Measurements from ENCODE around the gene CARHSP1. TPM values are rescaled to one million over a fixed set of nuclear protein-coding genes. Genes with fewer than 3 reads are reported as not detected.

Gene CARHSP1
- polyA plus RNA-seq, 1 of the 3 experiments (the other 2 are of a cell fraction): 93.6 TPM

DNA sequence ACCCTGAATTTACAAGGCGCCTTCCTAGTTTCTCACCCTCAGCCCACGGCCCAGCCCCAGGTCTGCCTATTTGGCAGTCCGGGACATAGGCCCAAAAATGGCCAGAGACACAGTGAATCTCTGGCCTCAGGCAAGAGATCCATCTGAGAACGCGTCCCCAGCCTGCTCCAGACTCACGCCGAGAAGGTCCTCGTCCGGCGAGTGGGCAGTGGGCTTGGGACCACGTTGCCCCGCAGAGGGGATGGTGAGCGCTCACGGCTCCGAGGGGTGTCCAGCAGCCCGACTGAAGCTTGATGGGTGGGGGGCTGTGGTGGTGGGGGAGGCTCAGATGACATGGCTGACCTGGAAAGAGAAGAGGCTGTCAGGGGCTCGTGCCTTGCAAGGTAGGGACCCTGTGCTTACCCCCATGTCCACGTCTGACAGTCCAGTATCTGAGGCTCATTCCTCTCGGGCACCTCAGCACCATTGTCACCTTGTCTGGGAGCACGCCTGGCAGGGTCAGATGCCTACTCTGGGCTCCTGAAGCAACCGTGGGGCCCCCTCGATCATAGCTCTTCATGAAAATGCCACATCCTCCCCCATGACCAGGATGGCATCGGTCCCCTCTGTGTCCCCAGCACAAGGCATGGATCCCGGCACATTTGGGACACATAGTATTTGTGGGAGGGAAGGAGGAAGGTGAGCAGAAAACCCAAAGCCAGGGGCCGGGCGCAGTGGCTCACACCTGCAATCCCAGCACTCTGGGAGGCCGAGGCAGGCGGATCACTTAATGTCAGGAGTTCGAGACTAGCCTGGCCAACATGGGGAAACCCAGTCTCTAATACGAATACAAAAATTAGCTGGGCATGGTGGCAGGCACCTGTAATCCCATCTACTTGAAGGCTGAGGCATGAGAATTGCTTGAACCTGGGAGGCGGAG is 9.6 kb downstream of the CARHSP1 start:
- DNase-seq: no peak
- 96% methylated on average over 22 of the region's 31 CpGs for WGBS (ENCODE audit: low lambda C conversion rate)
- no peaks in the 10 kb centered on the region for H3K9me3 ChIP-seq
- POLR2A ChIA-PET: no interaction called here
- H3K9ac ChIP-seq: no peak overlapping the region
- H3K9me2 ChIP-seq: no peaks in the 10 kb centered on the region
- no peaks in the 10 kb centered on the region for H3K27me3 ChIP-seq (ENCODE audit: insufficient read depth)
- peaks cover 7 to 11% of the 10 kb centered on the region in 2 experiments; a peak in 1 of 4 replicates for H3K4me1 ChIP-seq (ENCODE audit: control insufficient read depth in 1 of 2, insufficient read depth in 2 of 2, low read depth in 1 of 2, low read length in 1 of 2)
- peaks cover 51% of the 10 kb centered on the region for H4K20me1 ChIP-seq (ENCODE audit: insufficient read depth)
- no peak overlapping the region for H3K4me3 ChIP-seq (ENCODE audit: low read depth in 2 of 2, low read length in 1 of 2)
- H2AFZ ChIP-seq (ENCODE audit: low read depth): no peak overlapping the region
- H3F3A ChIP-seq (replicated peaks; ENCODE audit: insufficient read depth): peaks cover 5% of the 10 kb centered on the region
- H3K4me2 ChIP-seq: no peak overlapping the region
- H3K36me3 ChIP-seq (replicated peaks in 1 of 2; ENCODE audit: control insufficient read depth in 1 of 2, insufficient read depth in 2 of 2, low read length in 1 of 2): peaks cover 8 to 23% of the 10 kb centered on the region in 2 experiments
- CTCF ChIA-PET: interaction anchor here (1.4 to 1.6 kb wide), 3 partner anchors 12 to 149 kb away, joined by 3 to 7 read pairs (median 4); no protein-coding TSS in a partner anchor
- no peak overlapping the region for H3K27ac ChIP-seq (ENCODE audit: low read depth in 2 of 2, low read length in 1 of 2)
- H3K79me2 ChIP-seq (ENCODE audit: insufficient read depth): peaks cover 61% of the 10 kb centered on the region
- TF ChIP-seq, protein P1, sequence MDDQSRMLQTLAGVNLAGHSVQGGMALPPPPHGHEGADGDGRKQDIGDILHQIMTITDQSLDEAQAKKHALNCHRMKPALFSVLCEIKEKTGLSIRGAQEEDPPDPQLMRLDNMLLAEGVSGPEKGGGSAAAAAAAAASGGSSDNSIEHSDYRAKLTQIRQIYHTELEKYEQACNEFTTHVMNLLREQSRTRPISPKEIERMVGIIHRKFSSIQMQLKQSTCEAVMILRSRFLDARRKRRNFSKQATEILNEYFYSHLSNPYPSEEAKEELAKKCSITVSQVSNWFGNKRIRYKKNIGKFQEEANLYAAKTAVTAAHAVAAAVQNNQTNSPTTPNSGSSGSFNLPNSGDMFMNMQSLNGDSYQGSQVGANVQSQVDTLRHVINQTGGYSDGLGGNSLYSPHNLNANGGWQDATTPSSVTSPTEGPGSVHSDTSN (IDR thresholded peaks at IDR 0.05): no peak
- TF ChIP-seq USF2 (IDR thresholded peaks at IDR 0.05; ENCODE audit: borderline replicate concordance, low read depth, low read length) (no peak), EZH2phosphoT487 (IDR thresholded peaks at IDR 0.05; ENCODE audit: borderline replicate concordance, low read depth) (no peak), EP300 (IDR thresholded peaks at IDR 0.05; ENCODE audit: borderline replicate concordance in 1 of 2, low read depth in 1 of 2, low read length in 1 of 2) (no peak), USF1 (IDR thresholded peaks at IDR 0.05; ENCODE audit: borderline replicate concordance, low read depth) (no peak), MXI1 (IDR thresholded peaks at IDR 0.05; ENCODE audit: low read depth, low read length) (no peak), RFX5 (IDR thresholded peaks at IDR 0.05; ENCODE audit: low read length) (no peak), FOXM1 (IDR thresholded peaks at IDR 0.05; ENCODE audit: low read depth) (no peak), RXRA (IDR thresholded peaks at IDR 0.05; ENCODE audit: borderline replicate concordance, low read depth) (no peak), TEAD4 (IDR thresholded peaks at IDR 0.05; ENCODE audit: borderline replicate concordance, insufficient read depth) (no peak), NFIC (IDR thresholded peaks at IDR 0.05; ENCODE audit: borderline replicate concordance) (no peak), FOXJ3 (CRISPR knock-in tag; IDR thresholded peaks at IDR 0.05) (no peak), NRF1 (IDR thresholded peaks at IDR 0.05; ENCODE audit: low read depth, low read length) (no peak)
- TF ChIP-seq, protein P2, sequence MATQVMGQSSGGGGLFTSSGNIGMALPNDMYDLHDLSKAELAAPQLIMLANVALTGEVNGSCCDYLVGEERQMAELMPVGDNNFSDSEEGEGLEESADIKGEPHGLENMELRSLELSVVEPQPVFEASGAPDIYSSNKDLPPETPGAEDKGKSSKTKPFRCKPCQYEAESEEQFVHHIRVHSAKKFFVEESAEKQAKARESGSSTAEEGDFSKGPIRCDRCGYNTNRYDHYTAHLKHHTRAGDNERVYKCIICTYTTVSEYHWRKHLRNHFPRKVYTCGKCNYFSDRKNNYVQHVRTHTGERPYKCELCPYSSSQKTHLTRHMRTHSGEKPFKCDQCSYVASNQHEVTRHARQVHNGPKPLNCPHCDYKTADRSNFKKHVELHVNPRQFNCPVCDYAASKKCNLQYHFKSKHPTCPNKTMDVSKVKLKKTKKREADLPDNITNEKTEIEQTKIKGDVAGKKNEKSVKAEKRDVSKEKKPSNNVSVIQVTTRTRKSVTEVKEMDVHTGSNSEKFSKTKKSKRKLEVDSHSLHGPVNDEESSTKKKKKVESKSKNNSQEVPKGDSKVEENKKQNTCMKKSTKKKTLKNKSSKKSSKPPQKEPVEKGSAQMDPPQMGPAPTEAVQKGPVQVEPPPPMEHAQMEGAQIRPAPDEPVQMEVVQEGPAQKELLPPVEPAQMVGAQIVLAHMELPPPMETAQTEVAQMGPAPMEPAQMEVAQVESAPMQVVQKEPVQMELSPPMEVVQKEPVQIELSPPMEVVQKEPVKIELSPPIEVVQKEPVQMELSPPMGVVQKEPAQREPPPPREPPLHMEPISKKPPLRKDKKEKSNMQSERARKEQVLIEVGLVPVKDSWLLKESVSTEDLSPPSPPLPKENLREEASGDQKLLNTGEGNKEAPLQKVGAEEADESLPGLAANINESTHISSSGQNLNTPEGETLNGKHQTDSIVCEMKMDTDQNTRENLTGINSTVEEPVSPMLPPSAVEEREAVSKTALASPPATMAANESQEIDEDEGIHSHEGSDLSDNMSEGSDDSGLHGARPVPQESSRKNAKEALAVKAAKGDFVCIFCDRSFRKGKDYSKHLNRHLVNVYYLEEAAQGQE (IDR thresholded peaks at IDR 0.05; ENCODE audit: low read depth, low read length): no peak
- TF ChIP-seq, protein P3, sequence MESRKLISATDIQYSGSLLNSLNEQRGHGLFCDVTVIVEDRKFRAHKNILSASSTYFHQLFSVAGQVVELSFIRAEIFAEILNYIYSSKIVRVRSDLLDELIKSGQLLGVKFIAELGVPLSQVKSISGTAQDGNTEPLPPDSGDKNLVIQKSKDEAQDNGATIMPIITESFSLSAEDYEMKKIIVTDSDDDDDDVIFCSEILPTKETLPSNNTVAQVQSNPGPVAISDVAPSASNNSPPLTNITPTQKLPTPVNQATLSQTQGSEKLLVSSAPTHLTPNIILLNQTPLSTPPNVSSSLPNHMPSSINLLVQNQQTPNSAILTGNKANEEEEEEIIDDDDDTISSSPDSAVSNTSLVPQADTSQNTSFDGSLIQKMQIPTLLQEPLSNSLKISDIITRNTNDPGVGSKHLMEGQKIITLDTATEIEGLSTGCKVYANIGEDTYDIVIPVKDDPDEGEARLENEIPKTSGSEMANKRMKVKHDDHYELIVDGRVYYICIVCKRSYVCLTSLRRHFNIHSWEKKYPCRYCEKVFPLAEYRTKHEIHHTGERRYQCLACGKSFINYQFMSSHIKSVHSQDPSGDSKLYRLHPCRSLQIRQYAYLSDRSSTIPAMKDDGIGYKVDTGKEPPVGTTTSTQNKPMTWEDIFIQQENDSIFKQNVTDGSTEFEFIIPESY (IDR thresholded peaks at IDR 0.05; ENCODE audit: borderline replicate concordance, low read depth): no peak

All from SK-N-SH (cell line).